GM21717 (cell line): ENCODE measurements around the gene PIGC.
A peak's percentile ranks its signal among the peaks of the same experiment; 100 is the strongest.

Experiments
- ATAC-seq: cut with Tn5 transposase; IDR thresholded peaks from one replicate; pipeline ENCODE4 v1.9.1; 2021; ENCODE audit warnings: mild to moderate bottlenecking, moderate library complexity; ENCODE audit not compliant: unreplicated experiment

The PIGC gene

DNA sequence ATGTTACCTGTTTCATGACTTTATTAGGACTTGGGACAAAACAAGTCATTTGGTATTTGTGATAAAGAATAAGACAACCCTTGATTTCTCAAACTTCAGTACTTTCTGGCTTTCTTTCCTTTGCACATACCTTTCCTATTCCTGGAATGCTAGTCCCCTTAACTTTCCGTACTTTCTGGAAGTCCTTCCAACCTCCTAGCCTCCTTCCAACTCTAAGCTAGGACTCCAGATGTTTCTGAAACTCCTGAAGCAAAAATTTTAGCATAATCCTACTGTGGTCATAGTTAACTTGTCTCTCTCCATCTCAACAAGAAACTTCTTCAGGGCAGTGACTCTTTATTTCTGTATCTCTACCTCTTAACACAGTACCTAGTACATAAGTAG lies 43.2 kb downstream of the PIGC start:
- no peak for ATAC-seq

DNA sequence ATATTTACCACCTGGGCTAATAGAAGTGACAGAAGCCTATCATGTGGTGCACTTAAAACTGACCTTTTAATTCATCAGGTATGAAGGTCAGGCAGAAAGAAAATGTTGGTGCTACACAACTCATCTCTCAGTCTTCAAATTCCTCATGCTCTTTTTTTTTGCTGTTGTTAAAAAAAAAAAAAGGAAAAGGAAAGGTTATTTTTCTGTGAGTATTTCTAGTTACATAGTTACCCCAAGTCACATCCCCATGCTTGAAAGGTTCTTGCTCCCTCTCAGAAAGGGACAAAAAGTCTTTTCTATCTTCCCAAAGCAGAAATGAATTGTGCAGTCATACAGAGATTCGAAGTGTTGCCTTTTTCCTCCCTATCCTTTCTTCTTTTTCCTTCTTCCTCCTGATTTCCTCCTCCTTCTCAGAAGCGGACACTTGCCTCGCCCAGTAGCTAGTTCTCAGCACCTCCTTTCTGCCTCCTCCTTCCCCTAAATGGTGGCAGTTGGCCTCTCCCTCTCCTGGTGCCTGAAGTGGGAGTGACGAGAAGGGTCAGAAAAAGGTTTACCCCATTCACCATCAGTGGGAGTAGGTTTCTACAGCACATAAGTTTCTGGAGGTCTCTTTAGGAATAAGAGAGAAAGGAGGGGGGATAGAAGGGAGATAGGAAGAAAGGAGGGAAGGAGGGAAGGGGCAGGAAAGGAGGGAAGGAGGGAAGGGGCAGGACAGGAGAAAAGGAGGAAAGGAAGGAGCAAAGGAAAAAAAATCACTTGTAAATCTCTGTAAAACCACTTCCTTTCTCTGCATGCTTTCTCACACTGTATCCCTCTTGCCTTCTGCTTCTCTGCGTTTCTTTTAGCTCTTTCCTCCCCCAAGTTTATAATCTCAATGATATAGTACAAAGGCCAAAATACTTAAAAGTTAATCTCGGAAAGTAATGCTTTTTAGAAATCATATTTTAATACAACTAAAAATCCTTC lies 43.8 kb downstream of the PIGC start:
- ATAC-seq, result no peak

DNA sequence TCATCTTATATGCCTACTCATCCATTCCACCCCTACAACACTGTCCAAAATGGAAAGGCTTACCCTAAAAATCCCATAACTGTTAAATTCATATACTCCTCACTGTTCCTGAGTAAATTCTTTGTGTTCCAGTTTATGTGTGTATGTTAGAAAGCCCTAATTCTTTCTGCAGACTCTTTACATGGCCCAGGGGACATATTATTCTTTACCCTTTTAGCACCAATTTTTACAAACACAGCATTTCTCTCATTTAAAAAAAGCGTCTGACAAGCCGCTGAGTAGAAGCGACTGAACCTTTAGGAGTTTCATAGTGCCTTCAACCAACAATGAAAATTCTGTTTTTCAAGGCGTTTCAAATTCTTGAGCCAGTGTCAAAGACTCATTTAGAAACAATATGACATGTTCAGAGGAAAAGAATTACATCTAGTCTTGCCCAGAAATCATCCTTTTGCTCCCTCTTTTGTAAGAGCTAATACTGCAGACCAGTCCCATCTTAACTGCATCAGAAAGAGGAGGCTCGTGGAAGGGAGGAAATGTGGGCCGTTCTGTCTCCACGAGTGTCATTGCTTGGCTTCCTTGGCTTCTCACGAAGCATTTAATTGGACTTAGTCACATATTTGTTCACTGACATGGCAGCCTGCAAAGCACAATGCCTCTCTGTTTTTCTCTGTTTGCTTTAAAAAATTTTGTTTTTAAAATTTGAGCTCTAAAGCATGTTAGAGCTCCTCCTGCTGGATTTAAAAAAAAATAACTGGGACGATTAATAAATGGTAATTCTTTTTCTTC lies 44.7 kb downstream of the PIGC start:
- ATAC-seq, result no peak

DNA sequence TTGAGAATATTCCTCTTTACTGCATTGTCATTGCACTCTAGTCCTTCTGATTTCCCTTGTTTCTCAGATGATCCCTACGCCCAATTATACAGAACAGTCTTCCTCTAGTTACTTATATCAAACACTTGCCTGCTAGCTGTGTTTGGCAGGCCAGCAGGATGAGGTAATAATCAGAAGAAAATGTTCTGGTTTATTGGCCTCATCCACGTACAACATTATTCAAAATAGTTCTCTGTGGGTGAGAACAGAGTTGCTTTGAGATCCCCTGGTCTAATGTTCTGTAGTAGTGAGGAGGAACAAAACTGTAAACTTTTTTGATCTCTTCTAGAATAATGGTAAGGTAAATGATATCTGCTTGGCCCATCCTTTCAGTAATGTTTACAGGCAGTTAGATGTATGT lies 45.7 kb downstream of the PIGC start:
- no peak for ATAC-seq

DNA sequence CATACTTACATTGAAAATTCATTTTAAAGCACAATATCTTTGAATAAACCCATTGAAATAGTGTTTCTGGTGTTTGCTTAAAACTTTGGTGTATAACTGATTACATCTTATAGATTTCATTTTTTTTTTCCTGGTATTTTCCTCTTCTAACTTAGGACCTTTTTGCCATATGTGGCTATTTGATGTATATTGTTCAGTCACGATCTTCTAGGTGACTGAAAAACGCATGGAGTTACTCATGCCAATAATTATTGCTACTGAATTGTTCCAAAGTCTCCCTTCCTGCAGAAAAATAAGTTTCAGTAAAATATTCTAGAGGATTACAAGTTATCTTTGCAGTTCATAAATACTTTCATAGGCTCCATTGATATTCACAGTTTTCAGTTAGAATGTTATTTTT lies 46.2 kb downstream of the PIGC start:
- ATAC-seq, result no peak

DNA sequence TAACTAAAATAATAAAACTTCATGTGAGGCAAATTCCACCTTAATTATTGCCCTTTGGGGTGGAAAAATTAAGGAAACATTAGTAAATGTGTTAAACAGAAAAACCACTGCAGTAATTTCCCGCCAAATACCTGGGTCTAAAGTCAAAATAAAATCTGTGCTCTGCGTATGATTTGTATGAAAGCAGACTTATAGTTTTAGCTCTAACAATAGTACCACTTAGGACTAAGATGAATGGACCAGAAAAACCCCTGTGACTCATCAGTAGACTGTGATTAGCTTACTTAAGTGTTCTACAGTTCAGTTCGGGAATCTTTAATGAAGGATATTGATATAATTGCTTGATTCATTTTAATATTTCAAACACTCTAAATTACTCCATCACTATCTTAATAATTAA lies 46.6 kb downstream of the PIGC start:
- peak; percentile 35 for ATAC-seq

DNA sequence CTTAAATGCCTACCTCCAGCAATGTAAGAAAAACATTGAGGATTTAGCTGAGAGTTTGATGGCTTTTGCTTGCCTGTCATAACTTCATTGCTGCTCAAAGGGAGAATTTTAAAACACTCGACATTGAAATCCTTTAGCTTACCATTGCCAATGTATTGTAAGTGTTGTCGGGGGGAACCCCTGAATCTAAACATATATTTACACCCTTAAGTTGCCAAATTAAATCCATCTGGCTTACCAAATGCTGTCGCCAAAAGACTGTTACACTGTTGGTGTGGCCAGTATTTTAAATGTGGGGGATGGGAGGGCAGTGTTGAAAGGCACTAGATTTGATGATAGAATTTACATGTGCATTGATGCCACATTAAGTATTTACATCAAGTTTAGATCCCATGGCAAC lies 48.3 kb downstream of the PIGC start:
- ATAC-seq, result no peak

DNA sequence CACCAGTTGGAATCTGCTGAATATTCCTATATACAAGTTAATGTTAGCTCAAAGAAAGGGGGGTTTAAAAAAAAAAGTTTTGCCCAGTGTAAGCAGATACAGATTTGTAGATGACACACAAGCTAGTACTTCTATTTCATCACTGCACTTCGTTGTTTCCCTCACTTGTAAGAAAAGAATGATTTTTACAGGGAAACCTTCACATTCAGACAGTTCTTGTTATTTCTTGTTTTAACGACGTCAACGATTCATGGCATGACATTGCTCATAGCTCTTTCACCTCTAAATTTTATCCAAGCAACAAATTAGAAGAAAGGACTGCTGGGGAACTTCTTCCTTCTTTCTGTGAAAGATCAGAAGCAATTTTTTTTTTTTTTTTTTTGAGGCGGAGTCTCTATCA lies 49.1 kb downstream of the PIGC start:
- ATAC-seq, result no peak

DNA sequence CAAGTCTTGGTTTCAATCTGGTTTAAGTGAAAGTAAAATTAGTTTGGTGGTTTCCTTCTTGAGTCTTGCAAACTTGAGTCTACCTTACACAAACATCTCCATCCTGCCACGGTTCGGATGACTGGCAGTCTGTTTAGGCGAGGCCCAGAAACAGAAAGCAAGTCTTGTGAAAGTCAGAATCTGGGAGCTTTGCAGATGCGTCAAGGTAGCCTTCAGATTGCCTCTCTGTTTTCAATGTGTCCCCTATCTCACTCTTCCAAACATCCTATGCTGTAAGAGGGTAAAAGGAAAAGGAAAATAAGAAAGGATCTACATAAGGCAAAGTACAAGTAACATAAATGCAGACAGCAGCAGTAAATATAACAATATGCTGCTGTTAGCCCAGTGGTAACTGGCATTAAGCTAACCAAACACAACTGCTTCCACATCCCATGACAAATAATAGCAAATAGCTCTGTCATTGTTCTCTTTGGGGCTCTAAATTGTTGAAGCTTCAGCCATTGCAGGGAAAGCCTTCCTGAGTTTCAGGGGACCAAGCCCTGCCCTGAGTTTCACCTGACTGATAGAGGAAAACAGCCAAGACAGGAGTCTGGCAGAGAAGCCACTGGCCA lies 49.6 kb downstream of the PIGC start:
- peak; percentile 66 for ATAC-seq

DNA sequence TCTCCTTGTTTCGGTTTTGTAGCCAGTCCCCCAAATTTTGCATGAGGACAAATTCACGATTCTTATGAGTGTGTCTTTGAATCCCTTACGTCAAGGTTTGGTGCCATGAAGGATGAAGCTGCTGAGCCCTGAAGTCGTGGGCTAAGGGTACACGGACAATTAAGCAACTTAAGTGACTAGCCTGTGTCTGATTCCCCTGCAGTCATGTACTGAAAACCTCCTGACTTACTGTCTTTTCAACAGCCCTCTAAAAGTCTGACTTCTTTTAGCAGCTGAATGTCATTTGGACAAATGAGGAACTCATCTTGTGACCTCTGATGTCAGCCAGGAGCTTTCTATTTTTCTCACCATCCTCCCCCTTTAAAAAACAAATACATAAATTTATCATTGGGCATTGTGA lies 50.5 kb downstream of the PIGC start:
- no peak for ATAC-seq

DNA sequence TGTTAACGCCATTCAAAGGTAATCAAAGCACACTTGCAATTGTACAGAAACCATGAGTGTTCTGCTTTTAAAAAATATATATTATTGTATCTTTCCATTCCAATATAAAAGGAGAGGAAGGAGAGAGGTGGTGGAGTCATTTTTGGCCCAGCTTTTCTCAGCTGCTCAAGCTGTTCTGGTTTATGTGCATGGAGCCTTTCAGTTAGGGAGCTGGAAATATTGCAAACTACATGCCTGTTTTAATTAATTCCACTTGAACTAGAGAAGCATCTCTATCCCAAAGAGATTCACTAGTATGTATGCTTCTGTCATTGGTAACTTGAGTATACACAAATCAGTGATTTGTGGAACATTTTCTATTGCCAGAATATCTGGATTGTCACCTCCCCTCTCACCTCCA lies 51.9 kb downstream of the PIGC start:
- ATAC-seq, result no peak
